ENCODE measurements around the gene UBE2Q1. TPM values are rescaled to one million over a fixed set of nuclear protein-coding genes. Genes with fewer than 3 reads are reported as not detected.

The UBE2Q1 gene
- total and polyA plus RNA-seq, 4 donors = 8.2 to 22.0 (median 14.2) TPM

DNA sequence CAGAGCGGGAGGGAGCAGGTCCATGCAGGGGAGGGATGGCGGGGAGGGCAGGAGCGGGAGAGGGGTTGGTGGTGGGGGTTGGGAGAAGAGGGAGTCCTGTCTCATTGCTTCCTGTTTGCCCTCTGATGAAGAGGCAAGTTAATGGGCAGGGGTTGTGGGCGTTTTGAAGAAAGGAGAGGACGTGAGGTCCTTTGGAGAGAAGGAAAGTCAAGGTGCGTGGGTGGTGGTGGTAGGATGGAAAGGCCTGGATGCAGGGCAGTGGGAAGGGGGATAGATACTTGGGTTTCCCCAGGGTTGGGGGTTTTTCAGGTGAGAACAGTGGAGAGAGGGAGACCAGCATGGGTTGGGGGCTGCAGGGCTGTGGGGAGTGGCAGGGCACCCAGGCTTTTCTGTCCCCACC is 17.2 kb downstream of the UBE2Q1 start:
- Histone ChIP-seq H3K27me3 (ENCODE audit: control insufficient read depth in 4 of 4, insufficient read depth in 4 of 4, low read length in 3 of 4) (no peaks in the 10 kb centered on the region), H3K27ac (ENCODE audit: low read depth in 1 of 2, low read length in 2 of 2) (no peak overlapping the region)
- WGBS = 82% methylated on average over 6 of the region's 6 CpGs

DNA sequence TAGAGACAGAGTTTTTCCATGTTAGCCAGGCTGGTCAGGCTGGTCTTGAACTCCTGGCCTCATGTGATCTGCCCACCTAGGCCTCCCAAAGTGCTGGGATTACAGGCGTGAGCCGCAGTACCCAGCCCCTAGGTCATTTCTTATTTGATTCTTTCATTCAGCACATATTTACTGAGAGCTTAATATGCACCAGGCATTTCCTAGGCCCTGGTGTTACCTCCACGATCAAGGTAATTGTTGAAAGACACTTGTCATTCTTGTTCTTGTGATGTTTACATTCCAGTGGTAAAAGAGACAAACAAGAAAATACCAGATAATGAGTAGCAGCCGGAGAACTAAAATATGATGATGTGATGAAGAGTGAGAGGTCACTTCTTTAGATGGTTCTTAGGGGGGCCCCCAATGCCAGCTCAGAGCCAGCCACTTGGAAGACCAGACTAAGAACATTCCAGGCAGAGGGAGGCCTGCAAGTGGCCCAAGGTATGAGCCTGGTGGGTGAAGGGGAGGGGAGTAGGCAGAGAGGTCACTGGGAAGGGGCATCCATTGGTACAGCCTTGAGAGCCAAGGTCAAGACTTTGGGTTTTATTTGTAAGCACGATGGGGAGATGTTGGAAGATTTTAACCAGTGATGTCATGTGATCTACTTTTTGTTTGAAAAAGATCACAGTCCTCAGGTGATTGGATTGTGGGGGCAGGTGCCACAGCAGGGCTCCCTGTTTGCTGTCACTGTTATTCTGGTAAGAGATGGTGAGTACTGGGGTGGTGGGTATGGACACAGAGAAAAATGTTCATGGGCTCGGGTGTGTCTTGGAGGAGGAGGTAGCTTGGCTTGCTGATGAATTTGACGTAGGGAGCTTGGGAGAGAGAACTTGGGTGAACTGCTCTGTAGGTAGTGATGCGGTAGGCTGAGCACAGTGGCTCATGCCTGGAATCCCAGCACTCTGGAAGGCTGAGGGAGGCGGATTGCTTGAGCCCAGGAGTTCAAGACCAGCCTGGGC is 18.7 kb downstream of the UBE2Q1 start:
- H3K4me3 ChIP-seq (ENCODE audit: low read depth in 1 of 3, low read length in 3 of 3) = no peak overlapping the region
- no peak for TF ChIP-seq HNF4A (conservative IDR thresholded peaks at IDR 0.05)
- no peak overlapping the region for H3K27ac ChIP-seq (ENCODE audit: low read depth in 1 of 2, low read length in 2 of 2)
- H3K9me3 ChIP-seq (ENCODE audit: control insufficient read depth in 4 of 4, low read length in 3 of 4) = no peaks in the 10 kb centered on the region
- H3K36me3 ChIP-seq (ENCODE audit: control insufficient read depth in 4 of 4, insufficient read depth in 3 of 4, low read depth in 1 of 4, low read length in 3 of 4) = no peaks in the 10 kb centered on the region
- DNase-seq (ENCODE audit: low spot score) = no peak
- WGBS = 90% methylated on average over 9 of the region's 9 CpGs
- no peaks in the 10 kb centered on the region for H3K27me3 ChIP-seq (ENCODE audit: control insufficient read depth in 4 of 4, insufficient read depth in 4 of 4, low read length in 3 of 4)
- H3K4me1 ChIP-seq (ENCODE audit: control insufficient read depth in 4 of 4, insufficient read depth in 4 of 4, low read length in 3 of 4) = no peaks in the 10 kb centered on the region
- H3K9ac ChIP-seq (ENCODE audit: low read depth in 1 of 2, low read length in 2 of 2) = no peak overlapping the region

More for the DNA sequence above, 17.2 kb downstream of the UBE2Q1 start:
- no peak for TF ChIP-seq RXRA (IDR thresholded peaks at IDR 0.05)
- no peak for TF ChIP-seq FOXA1 (IDR thresholded peaks at IDR 0.05)
- TF ChIP-seq HNF4G (IDR thresholded peaks at IDR 0.05) = no peak
- TF ChIP-seq EGR1 (IDR thresholded peaks at IDR 0.05; ENCODE audit: low read depth in 2 of 2) = no peak
- TF ChIP-seq GABPA (IDR thresholded peaks at IDR 0.05 in 1 of 2, conservative IDR thresholded peaks at IDR 0.05 in 1 of 2) = no peak
- TF ChIP-seq, protein P1, sequence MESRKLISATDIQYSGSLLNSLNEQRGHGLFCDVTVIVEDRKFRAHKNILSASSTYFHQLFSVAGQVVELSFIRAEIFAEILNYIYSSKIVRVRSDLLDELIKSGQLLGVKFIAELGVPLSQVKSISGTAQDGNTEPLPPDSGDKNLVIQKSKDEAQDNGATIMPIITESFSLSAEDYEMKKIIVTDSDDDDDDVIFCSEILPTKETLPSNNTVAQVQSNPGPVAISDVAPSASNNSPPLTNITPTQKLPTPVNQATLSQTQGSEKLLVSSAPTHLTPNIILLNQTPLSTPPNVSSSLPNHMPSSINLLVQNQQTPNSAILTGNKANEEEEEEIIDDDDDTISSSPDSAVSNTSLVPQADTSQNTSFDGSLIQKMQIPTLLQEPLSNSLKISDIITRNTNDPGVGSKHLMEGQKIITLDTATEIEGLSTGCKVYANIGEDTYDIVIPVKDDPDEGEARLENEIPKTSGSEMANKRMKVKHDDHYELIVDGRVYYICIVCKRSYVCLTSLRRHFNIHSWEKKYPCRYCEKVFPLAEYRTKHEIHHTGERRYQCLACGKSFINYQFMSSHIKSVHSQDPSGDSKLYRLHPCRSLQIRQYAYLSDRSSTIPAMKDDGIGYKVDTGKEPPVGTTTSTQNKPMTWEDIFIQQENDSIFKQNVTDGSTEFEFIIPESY (IDR thresholded peaks at IDR 0.05) = no peak
- TF ChIP-seq HNF4A (conservative IDR thresholded peaks at IDR 0.05) = no peak
- TF ChIP-seq, protein P2, sequence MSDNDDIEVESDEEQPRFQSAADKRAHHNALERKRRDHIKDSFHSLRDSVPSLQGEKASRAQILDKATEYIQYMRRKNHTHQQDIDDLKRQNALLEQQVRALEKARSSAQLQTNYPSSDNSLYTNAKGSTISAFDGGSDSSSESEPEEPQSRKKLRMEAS (IDR thresholded peaks at IDR 0.05) = no peak
- no peak for TF ChIP-seq TAF1 (conservative IDR thresholded peaks at IDR 0.05)
- TF ChIP-seq CTCF (IDR thresholded peaks at IDR 0.05; ENCODE audit: low read depth, low read length, missing input control) = no peak
- no peak for TF ChIP-seq NR2F2 (IDR thresholded peaks at IDR 0.05)
- no peak for TF ChIP-seq RAD21 (IDR thresholded peaks at IDR 0.05)
- H3K4me3 ChIP-seq (ENCODE audit: low read depth in 1 of 3, low read length in 3 of 3) = no peak overlapping the region
- H3K9ac ChIP-seq (ENCODE audit: low read depth in 1 of 2, low read length in 2 of 2) = no peak overlapping the region
- no peak for DNase-seq (ENCODE audit: low spot score)
- no peaks in the 10 kb centered on the region for H3K36me3 ChIP-seq (ENCODE audit: control insufficient read depth in 4 of 4, insufficient read depth in 3 of 4, low read depth in 1 of 4, low read length in 3 of 4)
- H3K9me3 ChIP-seq (ENCODE audit: control insufficient read depth in 4 of 4, low read length in 3 of 4) = no peaks in the 10 kb centered on the region
- H3K4me1 ChIP-seq (ENCODE audit: control insufficient read depth in 4 of 4, insufficient read depth in 4 of 4, low read length in 3 of 4) = no peaks in the 10 kb centered on the region

DNA sequence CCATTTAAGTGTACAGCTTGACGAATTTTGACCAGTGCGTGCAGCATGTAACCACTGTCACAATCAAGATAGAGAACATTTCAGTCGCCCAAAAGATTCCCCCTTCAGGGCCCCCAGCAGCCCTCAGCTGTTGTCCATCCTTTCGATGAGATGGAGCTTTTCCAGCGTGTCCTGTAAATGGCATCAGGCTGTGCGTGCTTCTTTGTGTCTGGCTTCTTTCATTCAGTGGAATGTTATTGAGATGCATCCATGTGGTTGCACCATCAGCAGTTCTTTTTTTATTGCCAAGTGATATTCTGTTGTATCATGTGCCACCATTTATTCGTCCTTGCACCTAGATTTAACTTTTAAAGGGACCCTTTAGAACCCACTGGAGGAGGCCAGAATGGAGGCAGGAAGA is 21.9 kb downstream of the UBE2Q1 start:
- no peaks in the 10 kb centered on the region for H3K4me1 ChIP-seq (ENCODE audit: control insufficient read depth in 4 of 4, insufficient read depth in 4 of 4, low read length in 3 of 4)
- WGBS = 84% methylated on average over 7 of the region's 7 CpGs
- no peak overlapping the region for H3K4me3 ChIP-seq (ENCODE audit: low read depth in 1 of 3, low read length in 3 of 3)
- H3K27me3 ChIP-seq (ENCODE audit: control insufficient read depth in 4 of 4, insufficient read depth in 4 of 4, low read length in 3 of 4) = no peaks in the 10 kb centered on the region
- H3K36me3 ChIP-seq (ENCODE audit: control insufficient read depth in 4 of 4, insufficient read depth in 3 of 4, low read depth in 1 of 4, low read length in 3 of 4) = no peaks in the 10 kb centered on the region
- no peak overlapping the region for H3K9ac ChIP-seq (ENCODE audit: low read depth in 1 of 2, low read length in 2 of 2)
- no peak for DNase-seq (ENCODE audit: low spot score)
- H3K27ac ChIP-seq (ENCODE audit: low read depth in 1 of 2, low read length in 2 of 2) = no peak overlapping the region
- no peaks in the 10 kb centered on the region for H3K9me3 ChIP-seq (ENCODE audit: control insufficient read depth in 4 of 4, low read length in 3 of 4)
- TF ChIP-seq ATF3 (IDR thresholded peaks at IDR 0.05) = no peak
- TF ChIP-seq JUND (IDR thresholded peaks at IDR 0.05) = no peak
- no peak for TF ChIP-seq YY1 (IDR thresholded peaks at IDR 0.05)
- TF ChIP-seq REST (IDR thresholded peaks at IDR 0.05) = no peak
- no peak for TF ChIP-seq HNF4A (conservative IDR thresholded peaks at IDR 0.05)
- TF ChIP-seq, protein P1 (IDR thresholded peaks at IDR 0.05) = no peak
